ENCODE data around the gene A4GNT.

The A4GNT gene

GRCh38 chr3:138132239-138132638, at the start of gene A4GNT:
TSS of gene A4GNT (minus strand) at chr3:138132390. CDS start at chr3:138131256, 1,134 bp downstream.
- DNase-seq (ENCODE audit: low spot score): no peak
- no peak within 1 kb of the TSS for H3K27ac ChIP-seq
- no peak for TF ChIP-seq CTCF (conservative IDR thresholded peaks at IDR 0.05; ENCODE audit: low read depth)
- POLR2A ChIA-PET (ENCODE audit: low non-redundant PET): no interaction called here
- CTCF ChIA-PET: no interaction called here

- ChIA-PET POLR2A (ENCODE audit: low non-redundant PET) (no interaction called here), CTCF (interaction anchor here (0.5 to 1.1 kb wide), 5 partner anchors 53 to 779 kb away, joined by 3 to 5 read pairs (median 3); no protein-coding TSS in a partner anchor)
- H3K27ac ChIP-seq: no peak overlapping the region
- peak; percentile 46 for DNase-seq (ENCODE audit: low spot score)
- TF ChIP-seq CTCF (conservative IDR thresholded peaks at IDR 0.05; ENCODE audit: low read depth): peak; percentile 74
Measured at GRCh38 chr3:138180375-138181029, 48.3 kb upstream of the A4GNT start.

GRCh38 chr3:138174421-138175131, 42.4 kb upstream of the A4GNT start, which contains the start of gene DBR1:
TSS of gene DBR1 (minus strand) at chr3:138174921. CDS start at chr3:138174795, 126 bp downstream.
- peak within 1 kb of the TSS; percentile 92 for H3K27ac ChIP-seq
- TF ChIP-seq CTCF (conservative IDR thresholded peaks at IDR 0.05; ENCODE audit: low read depth): no peak
- peak; percentile 78 for DNase-seq (ENCODE audit: low spot score)
- ChIA-PET CTCF (interaction anchor here (0.7 kb wide), 2 partner anchors 178 to 419 kb away, joined by 3 read pairs; no protein-coding TSS in a partner anchor), POLR2A (ENCODE audit: low non-redundant PET) (no interaction called here)

GRCh38 chr3:138173769-138174420, 41.7 kb upstream of the A4GNT start:
- DNase-seq (ENCODE audit: low spot score): no peak
- peak overlapping the region; percentile 92 for H3K27ac ChIP-seq
- POLR2A ChIA-PET (ENCODE audit: low non-redundant PET): no interaction called here
- no peak for TF ChIP-seq CTCF (conservative IDR thresholded peaks at IDR 0.05; ENCODE audit: low read depth)
- CTCF ChIA-PET: interaction anchor here (0.6 to 0.9 kb wide), 7 partner anchors 15 to 1846 kb away, joined by 3 read pairs; no protein-coding TSS in a partner anchor

DNA sequence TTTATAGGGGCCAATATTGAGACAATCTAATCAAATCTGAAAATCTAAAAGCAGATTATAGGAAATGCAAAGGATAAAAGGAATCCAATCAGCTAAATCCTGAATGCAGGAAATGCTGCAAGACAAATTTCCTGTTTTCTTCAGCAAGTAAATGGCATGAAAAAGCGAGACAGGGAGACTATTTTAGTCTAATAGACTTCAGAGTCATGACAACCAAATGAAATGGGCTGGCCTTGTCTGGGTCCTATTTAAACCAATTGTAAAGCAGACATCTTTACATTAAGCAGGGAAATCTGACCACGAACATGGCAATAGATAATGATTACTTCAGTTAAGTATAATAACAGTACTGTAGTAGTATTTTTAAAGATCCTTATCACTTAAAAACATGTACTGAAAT, 40.4 kb upstream of the A4GNT start:
- POLR2A ChIA-PET (ENCODE audit: low non-redundant PET): interaction anchor here (0.6 kb wide), 1 partner anchor 92 kb away, joined by 5 read pairs; no protein-coding TSS in a partner anchor

More for the DNA sequence above, 40.4 kb upstream of the A4GNT start:
- DNase-seq (ENCODE audit: low spot score): no peak
- H3K27ac ChIP-seq: no peak overlapping the region
- TF ChIP-seq CTCF (conservative IDR thresholded peaks at IDR 0.05; ENCODE audit: low read depth): no peak
- CTCF ChIA-PET: no interaction called here

All from RWPE1 (cell line).